BE2C (cell line): ENCODE results near the gene ZNF765.
"Not testable (repeated sequence)": the region's sequence is repeated elsewhere in the genome, so short reads cannot be mapped to it uniquely, and the experiment has no call there.

Source experiments
- DNase-seq: peaks from one replicate; pipeline ENCODE4 v3.0.0-alpha.2; 2020
- H3K27me3 ChIP-seq: fragments of 250-450 bp; sonication (Bioruptor Pico); 2 replicates; pipeline ENCODE4 v1.5.1; 2020; ENCODE audit warnings: mild to moderate bottlenecking
- H3K36me3 ChIP-seq: fragments of 250-450 bp; sonication (Bioruptor Pico); 2 replicates; pipeline ENCODE4 v1.5.1; 2020; ENCODE audit warnings: mild to moderate bottlenecking
- H3K4me1 ChIP-seq: fragments of 250-450 bp; sonication (Bioruptor Pico); 2 replicates; pipeline ENCODE4 v1.5.1; 2020
- H3K4me3 ChIP-seq: 2 replicates; pipeline ENCODE4 v1.5.1; 2011; ENCODE audit warnings: low read depth, low read length
- H3K9me3 ChIP-seq: fragments of 250-450 bp; sonication (Bioruptor Pico); 2 replicates; pipeline ENCODE4 v1.5.1; 2020
- TF ChIP-seq, protein P1 (sequence below): IDR thresholded peaks from 2 replicates; pipeline ENCODE4 v1.5.1; 2012; ENCODE audit warnings: mild to moderate bottlenecking, low read depth, low read length

Gene ZNF765

DNA sequence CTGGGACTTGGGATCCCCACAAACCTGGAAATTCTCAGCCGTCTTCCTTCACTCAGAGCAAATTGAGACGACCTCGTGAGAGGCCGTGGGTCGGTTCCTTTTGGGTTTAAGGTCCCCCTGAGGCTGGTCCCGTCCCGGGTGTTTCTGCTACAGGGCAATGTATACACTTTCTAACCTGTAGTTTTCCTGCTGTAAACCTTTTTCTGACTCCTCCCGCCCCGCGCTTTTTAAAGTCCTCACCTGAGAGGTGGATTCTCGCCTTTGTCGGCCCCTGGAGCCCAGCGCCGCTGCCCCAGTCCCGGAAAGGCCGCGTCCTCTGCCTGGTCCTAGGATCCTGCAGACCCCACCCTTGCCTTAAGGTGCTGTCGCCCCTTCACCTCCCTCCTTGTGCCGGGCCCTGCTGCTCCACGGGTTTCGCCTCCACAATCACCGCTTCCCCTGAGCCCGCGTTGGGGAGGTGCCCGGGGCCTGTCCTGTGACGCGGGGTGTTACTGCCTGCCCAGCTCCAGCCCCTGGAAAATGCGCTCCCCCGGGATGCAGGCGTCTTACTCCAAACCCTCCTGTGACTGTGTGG, 37.2 kb downstream of the ZNF765 start:
- no peaks in the 10 kb centered on the region; the same call in 1 of the 2 replicates for H3K4me1 ChIP-seq
- no peaks in the 10 kb centered on the region for H3K9me3 ChIP-seq
- H3K27me3 ChIP-seq: no peaks in the 10 kb centered on the region
- H3K36me3 ChIP-seq: no peaks in the 10 kb centered on the region
- DNase-seq: peak; percentile 21
- TF ChIP-seq, protein P1, sequence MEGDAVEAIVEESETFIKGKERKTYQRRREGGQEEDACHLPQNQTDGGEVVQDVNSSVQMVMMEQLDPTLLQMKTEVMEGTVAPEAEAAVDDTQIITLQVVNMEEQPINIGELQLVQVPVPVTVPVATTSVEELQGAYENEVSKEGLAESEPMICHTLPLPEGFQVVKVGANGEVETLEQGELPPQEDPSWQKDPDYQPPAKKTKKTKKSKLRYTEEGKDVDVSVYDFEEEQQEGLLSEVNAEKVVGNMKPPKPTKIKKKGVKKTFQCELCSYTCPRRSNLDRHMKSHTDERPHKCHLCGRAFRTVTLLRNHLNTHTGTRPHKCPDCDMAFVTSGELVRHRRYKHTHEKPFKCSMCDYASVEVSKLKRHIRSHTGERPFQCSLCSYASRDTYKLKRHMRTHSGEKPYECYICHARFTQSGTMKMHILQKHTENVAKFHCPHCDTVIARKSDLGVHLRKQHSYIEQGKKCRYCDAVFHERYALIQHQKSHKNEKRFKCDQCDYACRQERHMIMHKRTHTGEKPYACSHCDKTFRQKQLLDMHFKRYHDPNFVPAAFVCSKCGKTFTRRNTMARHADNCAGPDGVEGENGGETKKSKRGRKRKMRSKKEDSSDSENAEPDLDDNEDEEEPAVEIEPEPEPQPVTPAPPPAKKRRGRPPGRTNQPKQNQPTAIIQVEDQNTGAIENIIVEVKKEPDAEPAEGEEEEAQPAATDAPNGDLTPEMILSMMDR: no peak
- peak overlapping the region; percentile 81 for H3K4me3 ChIP-seq

DNA sequence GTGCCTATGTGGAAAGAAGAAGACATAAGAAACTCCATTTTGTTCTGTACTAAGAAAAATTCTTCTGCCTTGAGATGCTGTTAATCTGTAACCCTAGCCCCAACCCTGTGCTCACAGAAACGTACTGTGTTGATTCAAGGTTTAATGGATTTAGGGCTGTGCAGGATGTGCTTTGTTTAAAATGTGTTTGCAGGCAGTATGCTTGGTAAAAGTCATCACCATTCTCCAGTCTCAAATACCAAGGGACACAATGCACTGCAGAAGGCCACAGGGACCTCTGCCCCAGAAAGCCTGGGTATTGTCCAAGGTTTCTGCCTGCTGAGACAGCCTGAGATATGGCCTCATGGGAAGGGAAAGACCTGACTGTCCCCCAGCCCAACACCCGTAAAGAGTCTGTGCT, 48.9 kb downstream of the ZNF765 start:
- not testable (repeated sequence) for DNase-seq, H3K9me3 ChIP-seq, H3K4me3 ChIP-seq, H3K4me1 ChIP-seq, H3K27me3 ChIP-seq, H3K36me3 ChIP-seq

DNA sequence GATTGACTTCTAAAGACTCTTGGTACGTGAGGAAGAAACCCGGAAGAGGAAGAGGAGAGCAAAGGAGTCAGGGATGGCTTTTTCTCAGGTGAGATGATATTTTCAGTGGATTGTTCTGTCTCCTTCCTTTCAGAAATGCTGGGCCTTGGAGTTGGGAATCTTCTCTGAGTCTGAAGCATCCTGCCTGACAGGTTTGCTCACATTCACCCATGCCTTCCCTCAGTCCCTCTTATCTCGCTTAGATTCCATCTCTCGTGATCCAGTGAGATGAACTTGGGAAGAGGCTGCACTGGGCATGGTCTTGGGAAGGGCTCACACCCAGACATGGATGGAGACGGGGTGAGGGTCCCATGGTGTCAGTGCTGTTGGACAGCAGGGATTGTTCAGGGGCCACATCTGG, 52.2 kb downstream of the ZNF765 start:
- H3K36me3 ChIP-seq, H3K4me1 ChIP-seq, H3K9me3 ChIP-seq, H3K4me3 ChIP-seq, DNase-seq, H3K27me3 ChIP-seq: not testable (repeated sequence)

DNA sequence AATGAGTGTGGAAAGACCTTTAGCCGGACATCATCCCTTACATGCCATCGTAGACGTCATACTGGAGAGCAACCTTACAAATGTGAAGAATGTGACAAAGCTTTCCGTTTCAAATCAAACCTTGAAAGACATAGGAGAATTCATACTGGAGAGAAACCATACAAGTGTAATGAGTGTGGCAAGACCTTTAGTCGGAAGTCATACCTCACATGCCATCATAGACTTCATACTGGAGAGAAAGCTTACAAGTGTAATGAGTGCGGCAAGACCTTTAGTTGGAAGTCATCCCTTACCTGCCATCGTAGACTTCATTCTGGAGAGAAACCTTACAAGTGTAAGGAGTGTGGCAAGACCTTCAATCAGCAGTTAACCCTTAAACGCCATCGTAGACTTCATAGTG, 60.9 kb downstream of the ZNF765 start:
- TF ChIP-seq, protein P1: no peak
- Histone ChIP-seq H3K4me3 (no peak overlapping the region), H3K27me3 (no peaks in the 10 kb centered on the region), H3K36me3 (no peaks in the 10 kb centered on the region; the same call in 1 of the 2 replicates), H3K4me1 (no peaks in the 10 kb centered on the region), H3K9me3 (no peaks in the 10 kb centered on the region; the same call in 1 of the 2 replicates)
- DNase-seq: no peak

DNA sequence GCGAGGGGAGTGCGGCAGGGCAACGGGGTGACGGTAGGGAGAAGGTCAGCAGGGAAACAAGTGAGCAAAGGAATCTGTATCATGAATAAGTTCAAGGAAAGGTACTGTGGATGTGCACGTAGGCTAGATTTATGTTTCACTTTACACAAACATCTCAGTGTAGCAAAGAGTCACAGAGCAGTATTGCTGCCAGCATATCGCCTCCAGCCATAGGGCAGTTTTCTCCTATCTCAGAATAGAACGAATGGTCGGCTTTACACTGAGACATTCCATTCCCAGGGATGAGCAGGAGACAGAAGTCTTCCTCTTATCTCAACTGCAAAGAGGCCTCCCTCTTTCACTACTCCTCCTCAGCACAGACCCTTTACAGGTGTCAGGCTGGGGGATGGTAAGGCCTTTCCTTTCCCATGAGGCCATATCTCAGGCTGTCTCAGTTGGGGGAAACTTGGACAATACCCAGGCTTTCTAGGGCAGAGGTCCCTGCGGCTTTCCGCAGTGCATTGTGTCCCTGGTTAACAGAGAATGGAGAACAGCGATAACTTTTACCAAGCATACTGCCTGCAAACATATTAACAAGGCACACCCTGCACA, 65.3 kb downstream of the ZNF765 start:
- H3K4me1 ChIP-seq, DNase-seq, H3K4me3 ChIP-seq, H3K36me3 ChIP-seq, H3K27me3 ChIP-seq, H3K9me3 ChIP-seq: not testable (repeated sequence)

DNA sequence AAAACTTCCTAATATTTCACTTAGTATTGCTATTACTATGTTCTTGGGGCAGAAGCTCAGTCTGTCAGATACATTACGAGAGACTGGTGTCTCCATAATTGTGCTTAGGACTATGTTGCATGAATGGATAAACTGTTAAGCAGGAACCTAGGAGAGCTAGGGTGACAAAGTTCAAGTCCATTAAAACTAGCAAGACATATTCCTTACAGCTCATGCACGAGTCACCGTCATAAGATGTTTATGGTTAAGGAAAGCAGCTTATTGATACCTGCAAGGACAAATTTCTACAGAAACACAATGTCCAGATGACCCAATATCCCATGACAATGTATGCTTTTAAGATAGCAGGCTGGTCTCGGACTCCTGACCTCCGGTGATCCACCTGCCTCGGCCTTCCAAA, 66.9 kb downstream of the ZNF765 start:
- Histone ChIP-seq H3K4me1 (no peaks in the 10 kb centered on the region), H3K9me3 (no peaks in the 10 kb centered on the region; the same call in 1 of the 2 replicates), H3K4me3 (no peak overlapping the region), H3K36me3 (no peaks in the 10 kb centered on the region), H3K27me3 (no peaks in the 10 kb centered on the region)
- TF ChIP-seq, protein P1: no peak
- no peak for DNase-seq

DNA sequence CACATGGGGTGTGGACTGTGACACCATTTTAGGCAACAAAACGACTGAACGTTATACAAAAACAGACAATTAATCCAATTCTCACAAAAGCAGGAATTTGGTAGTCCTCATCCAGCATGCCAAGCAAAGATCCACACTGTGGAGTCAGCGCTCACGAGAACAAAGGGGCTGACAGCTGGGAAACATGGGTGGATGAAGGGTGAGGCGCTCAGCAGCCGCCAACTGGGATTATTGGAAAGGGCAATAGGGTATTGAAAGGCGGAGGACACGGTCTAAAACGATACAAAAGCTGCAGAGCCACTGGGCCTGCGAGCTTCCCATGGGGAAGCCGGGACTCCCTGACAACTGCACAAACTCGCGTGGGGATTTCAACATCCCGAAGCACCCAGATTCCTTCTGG, 67.9 kb downstream of the ZNF765 start:
- Histone ChIP-seq H3K27me3 (no peaks in the 10 kb centered on the region), H3K4me1 (no peaks in the 10 kb centered on the region), H3K9me3 (no peaks in the 10 kb centered on the region), H3K4me3 (no peak overlapping the region), H3K36me3 (no peaks in the 10 kb centered on the region)
- no peak for DNase-seq
- TF ChIP-seq, protein P1: no peak
